HCT116 (cell line): ENCODE measurements around the gene ACTRT2. TPM values are rescaled to one million over a fixed set of nuclear protein-coding genes. Genes with fewer than 3 reads are reported as not detected.

ENCODE experiments used
- ATAC-seq: fragments of 200-7000 bp; cut with Tn5 transposase; 2 replicates; pipeline ENCODE4 v1.9.1; 2020; ENCODE audit warnings: mild to moderate bottlenecking, moderate library complexity
- BruUV-seq: library from RNA; stranded (reverse); fragments of 400-500 nt; replicated peaks from 2 replicates; lab custom pipeline; 2021; lab: Mats Ljungman, UMichigan
- CTCF ChIA-PET: fragments of 300-600 bp; sonication (Branson Sonifier 250); formaldehyde crosslinking; loops from one replicate; lab custom pipeline; 2021; ENCODE audit warnings: antibody characterized with exemption; lab: Charles Lee
- POLR2A ChIA-PET: fragments of 300-600, 350-600 bp; sonication (Branson Sonifier 250); formaldehyde crosslinking; loops from one replicate; lab custom pipeline; 2021; ENCODE audit warnings: antibody characterized with exemption; lab: Charles Lee
- RAD21 ChIA-PET, 2 experiments: fragments of 300-600 bp; sonication (Branson Sonifier 250); formaldehyde crosslinking; loops; one replicate each; lab custom pipeline; 2023; ENCODE audit warnings: low total read pairs in 2 of 2; ENCODE audit not compliant: uncharacterized antibody in 2 of 2, unreplicated experiment in 2 of 2, low non-redundant PET in 1 of 2; lab: Charles Lee
- DNase-seq: peaks from one replicate; pipeline ENCODE4 v3.0.0-alpha.2; 2010; ENCODE audit warnings: low read depth, low spot score
- H2AFZ ChIP-seq: fragments of 200-600 bp; shearing (Covaris generic), sonication (generic); 2 replicates; pipeline ENCODE4 v1.6.1; 2017; ENCODE audit warnings: low read depth, mixed run types, mixed read lengths, antibody characterized with exemption, low read length; ENCODE audit not compliant: poor library complexity, severe bottlenecking
- H3K27ac ChIP-seq: 2 replicates; pipeline ENCODE4 v1.5.1; 2012; ENCODE audit warnings: low read depth, low read length
- H3K27me3 ChIP-seq: fragments of 200-600 bp; sonication (generic); 2 replicates; pipeline ENCODE4 v1.6.1; 2016; ENCODE audit warnings: mixed run types, low read length, mixed read lengths; ENCODE audit not compliant: insufficient read depth
- H3K36me3 ChIP-seq, 2 experiments: fragments of 200-500 bp in 1 of 2; fragments of 200-600 bp in 1 of 2; sonication (Bioruptor generic) in 1 of 2; sonication (generic) in 1 of 2; 2 replicates each; pipeline versions ENCODE4 v1.5.1 to v1.6.1; 2014 to 2016; ENCODE audit warnings: low read length in 2 of 2, inconsistent platforms in 1 of 2, mixed read lengths in 1 of 2, mixed run types in 1 of 2; ENCODE audit not compliant: insufficient read depth in 2 of 2, control insufficient read depth in 1 of 2
- H3K4me1 ChIP-seq, 2 experiments: fragments of 200-600 bp in 1 of 2; sonication (generic) in 1 of 2; 2 replicates each; pipeline versions ENCODE4 v1.5.1 to v1.6.1; 2012 to 2017; ENCODE audit warnings: low read length in 2 of 2, inconsistent platforms in 1 of 2, mild to moderate bottlenecking in 1 of 2, mixed read lengths in 1 of 2, mixed run types in 1 of 2, moderate library complexity in 1 of 2; ENCODE audit not compliant: insufficient read depth in 2 of 2, control insufficient read depth in 1 of 2
- H3K4me2 ChIP-seq: fragments of 200-600 bp; sonication (generic); 2 replicates; pipeline ENCODE4 v1.6.1; 2017; ENCODE audit warnings: mixed run types, low read length, mixed read lengths
- H3K4me3 ChIP-seq, 2 experiments: fragments of 200-600 bp in 1 of 2; sonication (generic) in 1 of 2; replicated peaks in 1 of 2; 2 replicates each; pipeline ENCODE4 v1.5.1; 2011 to 2016; ENCODE audit warnings: low read length in 2 of 2, control low read depth in 1 of 2, low read depth in 1 of 2, mild to moderate bottlenecking in 1 of 2, mixed read lengths in 1 of 2, mixed run types in 1 of 2
- H3K79me2 ChIP-seq: fragments of 200-600 bp; sonication (generic); 2 replicates; pipeline ENCODE4 v1.6.1; 2017; ENCODE audit warnings: mild to moderate bottlenecking, mixed run types, low read length, moderate library complexity, mixed read lengths; ENCODE audit not compliant: insufficient read depth
- H3K9ac ChIP-seq: fragments of 200-600 bp; sonication (generic); 2 replicates; pipeline ENCODE4 v1.6.1; 2016; ENCODE audit warnings: low read length, mixed read lengths
- H3K9me2 ChIP-seq: fragments of 200-600 bp; sonication (generic), shearing (Covaris generic); 2 replicates; pipeline ENCODE4 v1.6.1; 2017; ENCODE audit warnings: mixed run types, mild to moderate bottlenecking, moderate library complexity; ENCODE audit not compliant: insufficient read depth
- H3K9me3 ChIP-seq, 2 experiments: fragments of 200-500 bp in 1 of 2; fragments of 200-600 bp in 1 of 2; sonication (Bioruptor generic) in 1 of 2; sonication (generic) in 1 of 2; 2 replicates each; pipeline ENCODE4 v1.6.1; 2014 to 2017; ENCODE audit warnings: low read length in 2 of 2, mixed read lengths in 2 of 2, inconsistent platforms in 1 of 2, low read depth in 1 of 2, mild to moderate bottlenecking in 1 of 2, mixed run types in 1 of 2, moderate library complexity in 1 of 2; ENCODE audit not compliant: control insufficient read depth in 1 of 2, insufficient read depth in 1 of 2
- H4K20me1 ChIP-seq: fragments of 200-600 bp; sonication (generic), shearing (Covaris generic); 2 replicates; pipeline ENCODE4 v1.6.1; 2017; ENCODE audit warnings: mixed run types, mild to moderate bottlenecking, moderate library complexity; ENCODE audit not compliant: insufficient read depth
- CTCF ChIP-seq, 3 experiments: fragments of 200-600 bp in 1 of 3; sonication (generic) in 1 of 3; IDR thresholded peaks in 2 of 3; conservative IDR thresholded peaks in 1 of 3; 2 replicates each; pipeline ENCODE4 v1.5.1; 2012 to 2017; ENCODE audit warnings: low read depth in 2 of 3, low read length in 2 of 3, antibody characterized with exemption in 1 of 3, borderline replicate concordance in 1 of 3, control low read depth in 1 of 3, mild to moderate bottlenecking in 1 of 3, mixed read lengths in 1 of 3, mixed run types in 1 of 3, moderate library complexity in 1 of 3; ENCODE audit not compliant: insufficient read depth in 1 of 3
- RAD21 ChIP-seq: IDR thresholded peaks from 2 replicates; pipeline ENCODE4 v1.6.1; 2012; ENCODE audit warnings: low read depth, mild to moderate bottlenecking
- YY1 ChIP-seq: IDR thresholded peaks from 2 replicates; pipeline ENCODE4 v1.6.1; 2011; ENCODE audit warnings: low read length, low read depth, moderate library complexity, mild to moderate bottlenecking; ENCODE audit not compliant: insufficient replicate concordance; ENCODE audit errors: extremely low read depth
- intact Hi-C: fragments of 100-400 bp; cut with micrococcal nuclease; formaldehyde crosslinking; loops from 2 replicates; pipeline ENCODE4 v1.10.0; 2022
- total RNA-seq: library from RNA; stranded (reverse); gene quantifications from one replicate; pipeline ENCODE4 v1.2.1, GENCODE V29; 2021; ENCODE audit not compliant: unreplicated experiment

ACTRT2 gene
- total RNA-seq, 1 experiment from 2014 or later: not detected

GRCh38 chr1:3012456-3013291, 8.6 kb upstream of the ACTRT2 start:
- ChIA-PET RAD21 (interaction anchor here (0.8 to 1.3 kb wide), 4 partner anchors 307 to 412 kb away, joined by 3 to 6 read pairs (median 4); no protein-coding TSS in a partner anchor), CTCF (interaction anchor here (0.6 to 2.6 kb wide), 5 partner anchors 9 to 415 kb away, joined by 3 to 18 read pairs (median 3); no protein-coding TSS in a partner anchor), POLR2A (no interaction called here)
- no peaks in the 10 kb centered on the region for H3K27me3 ChIP-seq
- no peaks in the 10 kb centered on the region for H3K36me3 ChIP-seq
- ATAC-seq: peak; percentile 94
- no peak overlapping the region for H3K4me3 ChIP-seq
- no TSS peak for BruUV-seq
- no peaks in the 10 kb centered on the region for H3K79me2 ChIP-seq
- intact Hi-C loops: loop anchor here (1.0 to 5.0 kb wide), 4 partner anchors 190 to 412 kb away; no protein-coding TSS in a partner anchor
- DNase-seq: no peak
- H3K4me1 ChIP-seq: no peaks in the 10 kb centered on the region
- TF ChIP-seq YY1 (no peak), RAD21 (peak; percentile 84), CTCF (IDR thresholded peaks at IDR 0.05 in 2 of 3, conservative IDR thresholded peaks at IDR 0.05 in 1 of 3; ENCODE audit: borderline replicate concordance in 1 of 3, insufficient read depth in 1 of 3, low read depth in 2 of 3, low read length in 2 of 3) (peak; percentile 62 to 77 (median 64))
- H3K9ac ChIP-seq: no peak overlapping the region
- H3K9me2 ChIP-seq: no peaks in the 10 kb centered on the region
- H2AFZ ChIP-seq: no peak overlapping the region
- no peaks in the 10 kb centered on the region for H4K20me1 ChIP-seq
- peaks cover 2 to 3% of the 10 kb centered on the region in 2 experiments; a peak in 3 of 4 replicates for H3K9me3 ChIP-seq
- H3K27ac ChIP-seq: no peak overlapping the region; the same call in 1 of the 2 replicates
- peak overlapping the region; percentile 5; the same call in 1 of the 2 replicates for H3K4me2 ChIP-seq
